GM23338 (cell line): Measurements from ENCODE around the gene FMO3. TPM values are rescaled to one million over a fixed set of nuclear protein-coding genes. Genes with fewer than 3 reads are reported as not detected.

Source experiments
- microRNA counts: library from miRNA; unstranded; fragments of <30 nt; microRNA quantifications from one replicate; lab custom pipeline; 2017
- microRNA-seq: library from miRNA; unstranded; fragments of <30 nt; microRNA quantifications from one replicate; pipeline ENCODE4, GENCODE V29; 2017
- polyA plus RNA-seq: library from polyadenylated mRNA; unstranded; fragments of >200 nt; fragmentation: Nextera tagmentation; extraction: Ambion mirVana; gene quantifications from 2 replicates; pipeline ENCODE4 v1.2.1, GENCODE V29; 2016
- small RNA-seq: library from RNA; depleted of rRNA; stranded (forward); fragments of <200 nt; gene quantifications from one replicate; pipeline ENCODE3, GENCODE V24; 2014; ENCODE audit warnings: low replicate concordance
- total RNA-seq: library from RNA; depleted of rRNA; stranded (reverse); fragments of >200 nt; shearing (Covaris generic); gene quantifications from 2 replicates; pipeline ENCODE4 v1.2.3, GENCODE V29; 2014; rRNA removed

Gene FMO3
- total and polyA plus RNA-seq, 2 experiments from 2014 or later = 0.26 TPM; not detected in 1

MicroRNA genes within 50 kb of the gene (microRNA counts, 767-probe panel; counts per million panel counts)
- microRNA hsa-miR-1295a (lab: Ali Mortazavi, UCI) = not detected

Small RNAs within 50 kb of the gene (microRNA-seq; reads per million reads assigned to microRNA genes)
- gene MIR1295A (not detected), gene MIR1295B (not detected)

Small RNAs within 50 kb of the gene (small RNA-seq; reads per million reads assigned to genes)
- not detected for gene MIR1295A

Other genes with a start within 250 kb of the FMO3 start
- not detected in 2 replicates for gene MROH9, start 155.4 kb upstream of the FMO3 start, total RNA-seq
- 0.06 TPM in 1 of 2 replicates, not detected in the other for gene MROH9, start 155.4 kb upstream of the FMO3 start, polyA plus RNA-seq
- not detected in 2 replicates for gene FMO2, start 94.4 kb downstream of the FMO3 start, total RNA-seq
- gene FMO2, start 94.4 kb downstream of the FMO3 start, polyA plus RNA-seq = 0.31 TPM in 1 of 2 replicates, not detected in the other
- not detected in 2 replicates for gene FMO1, start 157.6 kb downstream of the FMO3 start, total RNA-seq
- gene FMO1, start 157.6 kb downstream of the FMO3 start, polyA plus RNA-seq = 0.19 and 0.23 TPM in 2 replicates
- gene FMO4, start 223.3 kb downstream of the FMO3 start, total RNA-seq = 1.0 and 3.4 TPM in 2 replicates
- gene FMO4, start 223.3 kb downstream of the FMO3 start, polyA plus RNA-seq = 2.4 and 3.1 TPM in 2 replicates